Measurements from ENCODE around the gene PROZ.
"Not testable (repeated sequence)": the region's sequence is repeated elsewhere in the genome, so short reads cannot be mapped to it uniquely, and the experiment has no call there.

The PROZ gene

GRCh38 chr13:113152691-113152983, 5.8 kb upstream of the PROZ start:
- TF ChIP-seq POLR2A (IDR thresholded peaks at IDR 0.05; ENCODE audit: low read length) (no peak), GATA1 (IDR thresholded peaks at IDR 0.05; ENCODE audit: low read depth, low read length) (no peak)
- no peak for DNase-seq

GRCh38 chr13:113152984-113153809, 5.3 kb upstream of the PROZ start:
- no peak for TF ChIP-seq GATA1 (IDR thresholded peaks at IDR 0.05; ENCODE audit: low read depth, low read length)
- TF ChIP-seq POLR2A (IDR thresholded peaks at IDR 0.05; ENCODE audit: low read length) = no peak
- DNase-seq = peak; percentile 51 to 63

- TF ChIP-seq POLR2A (IDR thresholded peaks at IDR 0.05; ENCODE audit: low read length) (peak; percentile 36), GATA1 (IDR thresholded peaks at IDR 0.05; ENCODE audit: low read depth, low read length) (no peak)
- DNase-seq = peak; percentile 82 to 90
Observed at GRCh38 chr13:113153810-113154748, 4.4 kb upstream of the PROZ start.

GRCh38 chr13:113155201-113155600, 3.2 kb upstream of the PROZ start:
- TF ChIP-seq POLR2A (IDR thresholded peaks at IDR 0.05; ENCODE audit: low read length) (no peak), GATA1 (IDR thresholded peaks at IDR 0.05; ENCODE audit: low read depth, low read length) (no peak)
- DNase-seq = no peak

- no peak for DNase-seq
- TF ChIP-seq POLR2A (IDR thresholded peaks at IDR 0.05; ENCODE audit: low read length) (no peak), GATA1 (IDR thresholded peaks at IDR 0.05; ENCODE audit: low read depth, low read length) (no peak)
Observed at GRCh38 chr13:113155982-113156655, 2.3 kb upstream of the PROZ start.

GRCh38 chr13:113157206-113157928, 1.1 kb upstream of the PROZ start:
- TF ChIP-seq GATA1 (IDR thresholded peaks at IDR 0.05; ENCODE audit: low read depth, low read length) (no peak), POLR2A (IDR thresholded peaks at IDR 0.05; ENCODE audit: low read length) (no peak)
- no peak for DNase-seq

GRCh38 chr13:113158946-113159345, 498 bp downstream of the PROZ start:
- TF ChIP-seq GATA1 (IDR thresholded peaks at IDR 0.05; ENCODE audit: low read depth, low read length) (no peak), POLR2A (IDR thresholded peaks at IDR 0.05; ENCODE audit: low read length) (no peak)
- no peak for DNase-seq

GRCh38 chr13:113159701-113160100, 1.3 kb downstream of the PROZ start:
- no peak for TF ChIP-seq GATA1 (IDR thresholded peaks at IDR 0.05; ENCODE audit: low read depth, low read length)
- TF ChIP-seq POLR2A (IDR thresholded peaks at IDR 0.05; ENCODE audit: low read length) = no peak
- DNase-seq = no peak

- TF ChIP-seq GATA1 (IDR thresholded peaks at IDR 0.05; ENCODE audit: low read depth, low read length) (no peak), POLR2A (IDR thresholded peaks at IDR 0.05; ENCODE audit: low read length) (no peak)
- DNase-seq = no peak
Observed at GRCh38 chr13:113160983-113161382, 2.5 kb downstream of the PROZ start.

GRCh38 chr13:113161433-113161832, 3.0 kb downstream of the PROZ start:
- TF ChIP-seq POLR2A (IDR thresholded peaks at IDR 0.05; ENCODE audit: low read length) = no peak
- no peak for TF ChIP-seq GATA1 (IDR thresholded peaks at IDR 0.05; ENCODE audit: low read depth, low read length)
- no peak for DNase-seq

- DNase-seq = not testable (repeated sequence)
Observed at GRCh38 chr13:113161975-113162374, 3.5 kb downstream of the PROZ start.

GRCh38 chr13:113162783-113163685, 4.6 kb downstream of the PROZ start:
- DNase-seq = no peak
- no peak for TF ChIP-seq POLR2A (IDR thresholded peaks at IDR 0.05; ENCODE audit: low read length)
- TF ChIP-seq GATA1 (IDR thresholded peaks at IDR 0.05; ENCODE audit: low read depth, low read length) = no peak

GRCh38 chr13:113164492-113164891, 6.0 kb downstream of the PROZ start:
- no peak for TF ChIP-seq GATA1 (IDR thresholded peaks at IDR 0.05; ENCODE audit: low read depth, low read length)
- no peak for TF ChIP-seq POLR2A (IDR thresholded peaks at IDR 0.05; ENCODE audit: low read length)
- no peak for DNase-seq
